Epithelial cell of proximal tubule (primary cell): Measurements from ENCODE around the gene GPA33. TPM values are rescaled to one million over a fixed set of nuclear protein-coding genes. Genes with fewer than 3 reads are reported as not detected.

Source experiments
- DNase-seq: peaks from one replicate; pipeline ENCODE4 v3.0.0-alpha.2; 2011; ENCODE audit warnings: low read depth
- H3K4me3 ChIP-seq: 2 replicates; pipeline ENCODE4 v1.5.1; 2011; ENCODE audit warnings: low read depth, mild to moderate bottlenecking, low read length
- total RNA-seq: library from RNA; depleted of rRNA; stranded (reverse); fragments of >200 nt; gene quantifications from 2 replicates; pipeline ENCODE4 v1.2.3, GENCODE V29; 2015
- TF ChIP-seq, protein P1 (sequence below): conservative IDR thresholded peaks from 2 replicates; pipeline ENCODE4 v1.5.1; 2012; ENCODE audit warnings: low read depth, mild to moderate bottlenecking, low read length

GPA33 gene
- total RNA-seq, 1 donor from 2014 or later, result not detected

DNA sequence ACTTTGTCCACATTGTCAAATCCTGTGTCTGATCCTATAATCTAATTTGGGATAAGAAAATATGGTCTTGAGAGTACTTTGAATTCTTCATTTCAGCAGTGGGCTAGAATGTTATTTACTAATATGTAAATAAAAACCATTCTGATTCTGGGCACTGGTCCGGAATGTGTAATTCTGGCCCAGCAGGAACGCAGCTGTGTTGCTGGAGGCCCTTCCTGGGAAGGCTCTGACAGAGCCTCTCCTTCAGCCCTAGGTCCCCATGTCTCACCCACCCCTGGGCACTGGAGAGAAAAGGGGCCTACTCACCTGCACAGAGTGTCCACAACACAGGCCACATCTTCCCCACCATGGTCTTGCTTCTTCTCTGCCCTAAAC lies 251 bp downstream of the GPA33 start:
- no peak overlapping the region for H3K4me3 ChIP-seq
- TF ChIP-seq, protein P1, sequence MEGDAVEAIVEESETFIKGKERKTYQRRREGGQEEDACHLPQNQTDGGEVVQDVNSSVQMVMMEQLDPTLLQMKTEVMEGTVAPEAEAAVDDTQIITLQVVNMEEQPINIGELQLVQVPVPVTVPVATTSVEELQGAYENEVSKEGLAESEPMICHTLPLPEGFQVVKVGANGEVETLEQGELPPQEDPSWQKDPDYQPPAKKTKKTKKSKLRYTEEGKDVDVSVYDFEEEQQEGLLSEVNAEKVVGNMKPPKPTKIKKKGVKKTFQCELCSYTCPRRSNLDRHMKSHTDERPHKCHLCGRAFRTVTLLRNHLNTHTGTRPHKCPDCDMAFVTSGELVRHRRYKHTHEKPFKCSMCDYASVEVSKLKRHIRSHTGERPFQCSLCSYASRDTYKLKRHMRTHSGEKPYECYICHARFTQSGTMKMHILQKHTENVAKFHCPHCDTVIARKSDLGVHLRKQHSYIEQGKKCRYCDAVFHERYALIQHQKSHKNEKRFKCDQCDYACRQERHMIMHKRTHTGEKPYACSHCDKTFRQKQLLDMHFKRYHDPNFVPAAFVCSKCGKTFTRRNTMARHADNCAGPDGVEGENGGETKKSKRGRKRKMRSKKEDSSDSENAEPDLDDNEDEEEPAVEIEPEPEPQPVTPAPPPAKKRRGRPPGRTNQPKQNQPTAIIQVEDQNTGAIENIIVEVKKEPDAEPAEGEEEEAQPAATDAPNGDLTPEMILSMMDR, result no peak
- no peak for DNase-seq

DNA sequence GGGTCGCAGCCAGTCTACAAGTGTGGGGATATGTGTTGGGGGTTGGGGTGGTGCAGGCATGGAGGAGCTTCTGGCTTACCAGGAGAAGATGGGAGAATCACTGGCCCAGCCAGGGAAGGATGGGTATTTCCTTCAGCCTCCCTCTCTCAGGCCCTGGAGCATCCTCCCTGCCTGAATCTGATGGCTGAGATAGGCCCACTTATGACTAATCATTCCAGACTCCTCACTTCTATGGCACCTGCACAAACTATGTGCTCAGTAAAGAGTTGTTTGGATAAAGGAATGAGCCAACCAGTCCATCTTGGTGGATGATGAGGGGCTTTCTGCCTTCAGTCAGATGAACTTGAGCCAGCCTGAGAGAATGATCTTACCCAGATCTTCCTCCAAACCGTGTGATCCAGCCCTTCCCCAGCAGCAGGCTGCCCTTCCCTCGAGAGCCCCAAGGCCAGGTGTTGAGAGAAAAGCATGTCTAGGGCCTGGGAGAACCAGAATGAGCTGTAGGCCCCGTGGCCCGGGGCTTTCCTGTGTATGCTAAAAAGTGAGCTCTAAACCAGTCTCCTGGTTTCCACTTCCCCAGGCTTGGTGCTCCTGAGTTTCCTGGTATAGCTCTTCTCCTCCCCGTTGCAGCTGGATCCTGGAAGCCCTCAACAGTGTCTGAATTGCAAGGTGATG lies 1.3 kb downstream of the GPA33 start:
- no peak for DNase-seq
- no peak overlapping the region for H3K4me3 ChIP-seq
- TF ChIP-seq, protein P1, result no peak

DNA sequence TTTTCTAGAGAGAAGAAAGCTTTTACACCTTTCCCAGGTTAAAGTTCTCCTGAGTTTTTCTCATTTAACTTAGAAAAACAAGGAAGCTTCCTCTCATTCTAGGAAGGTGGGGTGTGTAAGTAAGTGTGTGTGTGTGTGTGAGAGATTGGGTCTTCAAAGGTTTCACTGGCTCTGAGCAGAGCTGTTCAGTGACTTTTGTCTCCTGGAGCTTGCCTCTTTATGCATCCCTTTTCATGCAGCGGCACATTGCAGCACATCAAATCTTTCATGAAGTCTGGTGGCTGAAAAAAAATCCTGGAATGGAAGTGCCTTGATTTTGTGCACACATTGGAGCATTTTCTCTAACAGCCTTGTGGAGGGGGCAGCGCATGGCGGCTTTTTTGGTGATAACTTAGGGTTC lies 3.4 kb downstream of the GPA33 start:
- H3K4me3 ChIP-seq, result no peak overlapping the region
- no peak for DNase-seq
- TF ChIP-seq, protein P1, result no peak

DNA sequence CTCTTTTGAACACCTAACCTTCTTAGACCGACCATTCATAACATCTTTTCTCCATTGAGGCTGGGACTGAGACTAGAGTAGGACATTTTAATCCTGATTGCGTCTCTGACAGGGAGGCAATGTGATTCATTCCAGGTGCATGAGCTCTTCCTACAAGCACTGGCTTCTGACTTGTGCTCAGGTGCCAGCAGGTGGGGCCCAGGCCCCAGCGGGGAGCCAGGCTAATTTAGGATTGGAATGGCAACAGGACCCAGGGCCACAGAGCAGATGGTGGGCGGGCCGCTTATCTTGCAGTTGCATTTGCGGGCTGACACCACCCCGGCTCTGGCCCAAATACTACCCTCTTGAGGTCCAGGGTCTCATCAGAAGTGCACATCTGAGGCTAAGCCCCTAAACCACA lies 4.1 kb downstream of the GPA33 start:
- H3K4me3 ChIP-seq, result no peak overlapping the region
- TF ChIP-seq, protein P1, result no peak
- DNase-seq, result no peak

DNA sequence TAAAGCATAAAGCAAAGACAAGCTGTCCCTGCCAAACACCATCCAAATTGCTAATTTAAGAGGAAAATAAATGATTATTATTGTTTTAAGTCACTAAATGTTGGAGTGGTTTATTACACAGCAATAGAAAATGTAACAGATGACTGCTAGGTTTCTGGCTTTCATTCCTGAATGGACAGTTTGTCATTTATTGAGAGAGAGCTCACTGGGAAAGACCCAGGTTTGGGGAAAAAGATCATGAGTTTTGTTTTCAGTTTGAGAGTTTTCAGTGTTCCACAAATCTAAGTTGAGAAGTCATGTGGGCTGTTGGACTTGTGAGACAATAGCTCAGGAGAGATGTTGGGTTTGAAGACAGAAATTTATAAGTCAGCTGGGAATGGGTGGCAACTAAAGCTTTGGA lies 5.4 kb downstream of the GPA33 start:
- TF ChIP-seq, protein P1, result no peak
- H3K4me3 ChIP-seq, result no peak overlapping the region
- DNase-seq, result no peak

DNA sequence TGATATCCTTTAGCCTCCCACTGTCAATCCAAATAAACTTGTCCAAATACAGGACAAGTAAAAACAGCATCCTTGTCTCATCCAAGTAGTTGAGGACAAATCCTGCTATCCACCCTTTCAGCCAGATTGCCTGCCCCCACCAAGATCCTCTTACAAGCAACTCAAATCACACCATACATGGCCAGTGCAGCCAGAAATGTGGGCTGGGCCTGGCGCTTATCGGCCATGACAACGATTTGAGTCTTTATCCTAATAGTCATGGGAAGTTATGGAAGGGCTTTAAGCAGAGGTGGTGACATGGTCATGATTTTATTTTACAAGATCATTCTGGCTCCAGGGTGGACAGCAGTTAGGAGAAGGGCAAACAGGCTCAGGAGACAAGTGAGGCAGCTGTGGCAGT lies 6.3 kb downstream of the GPA33 start:
- no peak for DNase-seq
- TF ChIP-seq, protein P1, result no peak
- H3K4me3 ChIP-seq, result no peak overlapping the region

DNA sequence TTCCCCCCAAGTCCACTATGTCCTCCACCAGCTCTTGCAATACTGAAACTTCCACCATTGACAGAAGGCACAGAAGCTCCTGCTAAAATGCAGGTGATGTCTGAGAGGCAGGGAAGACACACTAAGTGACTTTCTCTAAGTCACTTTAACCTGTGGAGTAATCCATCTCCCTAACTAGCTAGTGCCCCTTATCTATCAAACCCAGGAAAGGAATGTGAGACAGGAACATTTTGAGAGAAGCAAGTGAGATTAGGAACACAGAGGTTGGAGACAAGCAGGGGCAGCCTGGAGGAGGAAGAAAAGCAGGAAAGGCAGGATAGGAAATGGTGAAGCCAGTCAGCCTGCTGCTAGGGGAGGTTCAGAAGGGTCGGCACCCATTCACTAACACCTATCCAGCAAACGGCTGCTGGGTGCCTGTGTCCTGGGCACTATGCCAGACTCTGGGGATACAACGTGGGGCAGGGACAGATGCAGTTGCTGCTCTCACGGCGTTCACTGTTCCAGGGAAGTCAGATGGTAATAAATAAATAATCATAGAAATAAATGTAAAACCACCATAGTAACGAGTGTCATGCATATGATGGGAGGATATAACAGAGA lies 7.0 kb downstream of the GPA33 start:
- no peak overlapping the region for H3K4me3 ChIP-seq
- TF ChIP-seq, protein P1, result no peak
- no peak for DNase-seq
